HG03521 (cell line): ENCODE results near the gene ANO7.

Experiments used
- ATAC-seq: cut with Tn5 transposase; IDR thresholded peaks from one replicate; pipeline ENCODE4 v1.9.1; 2021; ENCODE audit warnings: mild to moderate bottlenecking, moderate library complexity; ENCODE audit not compliant: unreplicated experiment

Gene ANO7

DNA sequence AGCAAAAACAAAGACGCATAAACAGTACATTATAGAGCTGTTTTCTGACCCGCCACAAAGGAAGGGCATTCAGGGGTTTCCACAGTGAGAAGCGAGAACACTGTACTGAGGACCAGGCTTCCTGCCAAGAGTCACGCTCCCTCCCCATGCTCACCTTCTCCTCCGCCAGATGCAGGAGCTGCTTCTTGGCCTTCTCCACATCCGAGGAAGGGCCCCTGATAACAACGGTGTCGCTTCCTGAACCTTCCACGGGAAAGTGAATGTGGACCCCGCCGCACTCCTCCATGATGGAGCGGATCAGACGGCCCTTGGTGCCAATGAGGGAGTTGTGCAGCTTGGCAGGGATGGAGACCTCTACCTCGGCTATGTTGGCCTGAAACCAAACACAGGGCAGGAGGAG, 53.8 kb downstream of the ANO7 start:
- no peak for ATAC-seq

GRCh38 chr2:241244368-241244767, 55.9 kb downstream of the ANO7 start:
- ATAC-seq = no peak

DNA sequence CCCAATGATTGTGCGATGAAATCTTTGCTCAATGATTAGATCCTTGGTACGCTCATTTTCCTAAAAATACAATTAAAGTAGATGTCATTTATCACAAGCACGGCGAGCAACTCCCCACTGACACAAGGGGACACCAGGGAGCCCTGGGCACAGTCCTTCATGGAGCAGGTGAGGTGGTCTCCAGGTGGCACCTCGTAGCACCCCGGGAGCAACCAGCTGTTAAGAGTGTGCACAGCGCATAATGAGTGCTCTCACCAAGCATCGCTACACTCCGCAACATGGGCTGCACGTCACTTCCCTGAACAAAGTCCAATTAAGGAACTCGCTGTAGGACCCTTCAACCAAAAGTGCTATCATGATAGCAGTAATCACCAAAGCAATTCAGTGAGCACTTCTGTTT, 59.8 kb downstream of the ANO7 start:
- ATAC-seq = no peak

DNA sequence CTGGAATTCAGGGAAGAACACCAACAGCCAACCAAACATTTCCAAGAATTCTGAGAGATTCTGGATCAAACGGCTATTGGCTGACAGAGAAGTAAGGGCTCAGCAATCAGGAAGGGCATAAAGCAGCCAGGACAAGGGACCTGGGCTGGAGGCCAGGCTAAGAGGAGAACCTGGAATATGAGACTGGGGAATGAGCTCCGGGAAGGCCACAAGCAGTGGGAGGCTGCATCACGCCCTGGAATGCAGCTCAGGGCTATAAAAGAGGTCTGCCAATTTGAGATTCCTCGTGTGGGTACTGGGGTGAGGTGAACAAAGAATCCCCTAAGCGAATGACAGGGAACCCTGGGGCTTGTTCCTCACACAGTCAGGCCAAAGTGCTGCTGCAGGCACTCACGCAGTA, 60.4 kb downstream of the ANO7 start:
- ATAC-seq = no peak

GRCh38 chr2:241249654-241250053, 61.2 kb downstream of the ANO7 start:
- no peak for ATAC-seq

DNA sequence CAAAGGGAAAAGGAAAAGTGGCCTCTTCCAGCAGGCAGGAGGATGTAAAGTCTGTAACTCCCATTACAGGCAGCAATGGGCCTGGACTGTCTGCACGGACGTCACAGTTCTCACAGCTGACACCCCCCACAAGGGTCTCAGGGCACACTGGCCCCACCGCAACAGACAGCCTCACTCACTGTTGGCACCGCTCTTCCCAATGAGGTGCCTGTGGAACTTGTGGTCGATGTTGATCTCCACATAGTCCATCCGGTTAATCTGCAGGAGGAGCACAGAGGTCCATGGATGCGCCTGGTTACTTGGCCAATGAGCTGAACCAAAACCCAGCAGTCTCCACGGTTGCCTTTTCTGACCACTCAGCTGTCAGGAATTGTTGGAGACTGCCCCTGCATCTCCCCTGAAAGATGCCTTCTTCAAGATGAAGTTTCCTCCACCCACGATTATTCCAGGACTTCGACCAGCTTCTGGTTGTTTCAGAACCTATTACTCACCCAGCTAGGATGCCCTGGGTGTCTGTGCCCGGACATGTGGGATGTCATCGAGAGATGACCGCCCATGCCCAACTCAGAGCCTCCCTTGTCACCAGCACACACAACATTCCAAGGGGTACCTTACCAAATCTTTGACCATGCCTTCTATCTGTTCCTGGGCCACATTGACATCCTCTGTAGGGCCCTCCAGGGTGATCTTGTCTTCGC, 64.5 kb downstream of the ANO7 start:
- ATAC-seq = no peak

DNA sequence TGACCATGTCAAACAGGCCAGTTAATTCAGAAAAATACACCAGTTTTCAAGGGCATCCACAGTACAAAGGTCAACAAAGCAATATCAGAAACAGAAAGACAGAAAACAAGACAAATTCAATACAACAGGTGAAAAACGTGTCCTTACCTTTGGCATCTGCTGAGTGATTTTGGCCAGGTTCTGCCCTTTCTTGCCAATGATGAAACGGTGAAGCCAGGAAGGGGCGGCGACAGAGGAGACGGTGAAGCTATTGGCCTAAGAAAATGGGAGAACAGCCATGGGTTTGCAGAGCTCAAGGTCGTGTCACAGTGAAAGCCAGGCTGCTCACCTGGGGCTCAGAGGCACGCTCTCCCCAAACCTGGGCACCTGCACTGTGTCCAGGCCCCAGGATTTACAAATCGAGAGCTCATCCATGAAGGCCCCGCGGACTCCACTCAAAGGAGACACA, 66.5 kb downstream of the ANO7 start:
- ATAC-seq = no peak

GRCh38 chr2:241255542-241256167, 67.2 kb downstream of the ANO7 start:
- no peak for ATAC-seq

GRCh38 chr2:241256168-241256545, 67.7 kb downstream of the ANO7 start:
- no peak for ATAC-seq

GRCh38 chr2:241257419-241258032, 69.0 kb downstream of the ANO7 start:
- no peak for ATAC-seq

DNA sequence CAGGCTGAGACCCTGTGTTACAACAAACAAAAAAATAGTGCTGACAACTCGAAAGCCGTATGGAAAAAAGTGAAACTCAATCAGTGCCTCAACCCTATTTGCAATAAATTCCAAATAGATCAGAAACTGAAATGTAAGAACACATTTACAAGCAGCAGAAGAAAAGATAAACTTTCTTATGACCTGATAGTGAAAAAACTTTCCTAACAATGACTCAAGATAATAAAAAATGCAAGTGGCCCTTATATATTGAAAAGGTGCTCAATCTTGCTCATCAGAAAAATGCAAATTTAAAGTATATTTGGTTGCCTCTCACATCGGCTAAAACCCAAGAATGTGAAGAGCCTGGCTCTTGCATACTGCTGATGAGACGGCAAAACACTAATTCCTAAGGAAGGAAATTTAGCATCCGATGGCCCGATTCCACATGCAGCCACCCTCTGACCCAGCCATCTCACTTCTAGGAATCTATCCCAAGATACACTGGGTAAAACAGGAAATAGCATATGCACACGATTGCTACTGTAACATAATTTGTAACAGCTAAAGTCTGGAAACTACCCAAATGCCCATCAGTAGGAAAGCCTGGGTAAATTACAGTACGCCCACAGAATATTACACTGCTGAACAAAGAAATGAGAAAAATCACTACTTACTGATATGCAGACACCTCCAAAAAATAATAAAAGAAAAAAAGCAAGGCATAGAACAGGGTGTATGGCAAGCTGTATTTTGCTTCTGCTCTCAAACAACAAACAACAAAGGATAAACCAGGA, 70.2 kb downstream of the ANO7 start:
- no peak for ATAC-seq

- no peak for ATAC-seq
Measured at GRCh38 chr2:241260911-241261310, 72.4 kb downstream of the ANO7 start.

GRCh38 chr2:241261628-241262027, 73.2 kb downstream of the ANO7 start:
- no peak for ATAC-seq

DNA sequence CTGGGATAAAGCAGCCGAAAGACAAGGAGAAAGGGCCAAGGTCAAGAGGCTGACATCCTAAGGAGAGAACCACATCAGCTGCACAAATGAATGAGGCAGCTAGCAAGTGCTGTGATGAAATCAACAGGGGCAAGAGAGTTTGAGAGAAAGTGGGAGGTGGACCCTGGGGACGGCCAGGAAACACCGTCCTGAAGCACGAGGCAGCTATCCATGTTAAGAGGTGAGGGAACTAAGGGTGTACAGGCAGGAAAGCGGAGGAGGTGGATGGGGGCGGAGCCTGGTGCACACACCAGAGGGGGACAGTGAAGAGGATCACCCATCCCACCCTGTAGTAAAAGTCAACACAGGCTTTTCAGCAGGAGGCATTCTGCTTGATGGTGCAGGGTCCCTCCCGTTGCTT, 74.6 kb downstream of the ANO7 start:
- no peak for ATAC-seq

DNA sequence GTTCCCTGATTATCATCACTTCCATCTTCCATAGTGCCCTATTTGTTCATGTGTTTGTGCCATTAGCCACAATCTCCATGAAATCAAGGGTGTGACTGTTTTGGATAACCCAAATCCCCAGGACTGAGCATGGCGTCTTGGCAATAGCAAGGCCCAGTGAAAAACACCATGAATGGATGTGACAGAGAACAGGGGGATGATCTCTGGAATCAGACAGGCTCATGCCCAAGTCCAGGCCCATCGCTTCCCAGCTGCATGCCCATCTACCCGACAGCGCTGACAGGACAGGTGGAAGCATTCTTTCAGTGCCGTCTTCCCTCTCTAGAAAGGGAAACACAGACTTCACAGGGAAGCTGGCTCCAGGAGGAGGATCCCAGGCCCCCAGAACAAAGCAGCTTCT, 77.0 kb downstream of the ANO7 start:
- no peak for ATAC-seq

DNA sequence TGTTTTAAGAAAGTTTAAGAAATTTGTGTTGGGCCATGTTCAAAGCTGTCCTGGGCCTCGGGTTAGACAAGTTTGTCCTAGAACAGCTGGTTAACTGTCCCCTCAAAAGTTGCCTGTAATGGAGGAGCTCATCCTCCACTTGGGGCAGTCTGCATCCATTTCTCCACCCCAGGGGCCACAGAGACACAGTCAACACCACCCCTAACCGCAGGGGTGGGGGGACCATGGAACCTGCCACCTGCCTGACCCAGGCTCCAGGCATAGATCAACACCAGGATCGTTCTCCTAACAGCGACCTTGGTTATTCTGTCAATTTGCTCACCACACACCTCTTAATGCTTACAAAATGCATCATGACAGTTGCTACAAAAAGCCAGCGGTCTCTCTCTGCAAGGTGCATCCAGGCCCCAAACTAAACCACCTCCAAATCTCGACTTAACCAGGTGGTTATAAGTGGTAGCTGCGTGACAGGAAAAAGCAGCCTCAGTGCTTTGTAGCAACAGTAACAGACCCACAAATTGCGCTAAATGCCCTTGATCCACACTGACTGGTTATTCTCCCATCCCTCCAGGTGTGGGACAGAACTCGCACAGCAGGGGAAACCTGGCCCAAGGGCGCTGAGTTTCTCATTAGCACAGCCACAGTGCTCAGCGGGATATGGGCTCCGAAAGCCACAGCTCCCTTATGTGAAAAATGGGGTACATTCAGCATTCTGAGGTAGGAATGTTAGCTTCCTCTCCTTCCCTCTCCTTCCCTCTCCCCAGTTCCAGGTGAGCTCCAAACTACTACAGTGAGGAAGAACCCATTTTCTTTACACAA, 79.0 kb downstream of the ANO7 start:
- no peak for ATAC-seq

GRCh38 chr2:241268306-241268705, 79.8 kb downstream of the ANO7 start:
- no peak for ATAC-seq

DNA sequence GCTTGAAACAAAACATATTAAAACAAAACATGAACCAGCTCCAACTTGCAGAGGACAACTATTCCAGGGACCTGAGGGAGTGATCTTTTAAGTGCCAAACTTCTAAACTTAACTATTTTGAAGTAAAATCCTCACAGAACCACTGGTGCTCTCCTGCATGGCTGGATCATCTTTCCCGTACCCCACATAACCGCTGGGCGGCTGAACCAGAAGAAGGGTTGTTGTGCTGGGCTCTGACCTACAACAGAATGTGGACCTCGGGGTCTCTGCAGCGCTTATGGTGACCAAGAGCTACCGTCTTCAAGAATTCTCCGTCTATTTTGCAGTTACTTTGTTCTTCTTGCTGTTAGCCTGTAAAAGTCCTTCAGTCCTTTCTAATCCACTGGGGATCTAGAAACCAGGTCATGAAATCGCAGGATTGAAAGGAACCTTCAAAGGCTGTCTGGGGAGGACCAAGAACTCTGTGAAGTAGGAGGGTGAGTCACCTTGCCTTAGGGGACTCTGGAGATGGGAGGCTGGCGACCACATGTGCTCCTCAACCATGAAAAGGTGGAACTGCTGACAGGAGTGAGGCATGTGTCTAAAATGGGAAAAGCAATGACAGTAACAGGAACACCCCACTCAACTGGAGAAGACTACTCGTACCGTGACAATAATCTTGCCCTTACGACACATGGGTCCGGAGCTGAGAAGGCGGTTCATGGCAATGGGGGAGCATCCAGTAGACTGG, 80.4 kb downstream of the ANO7 start:
- no peak for ATAC-seq

DNA sequence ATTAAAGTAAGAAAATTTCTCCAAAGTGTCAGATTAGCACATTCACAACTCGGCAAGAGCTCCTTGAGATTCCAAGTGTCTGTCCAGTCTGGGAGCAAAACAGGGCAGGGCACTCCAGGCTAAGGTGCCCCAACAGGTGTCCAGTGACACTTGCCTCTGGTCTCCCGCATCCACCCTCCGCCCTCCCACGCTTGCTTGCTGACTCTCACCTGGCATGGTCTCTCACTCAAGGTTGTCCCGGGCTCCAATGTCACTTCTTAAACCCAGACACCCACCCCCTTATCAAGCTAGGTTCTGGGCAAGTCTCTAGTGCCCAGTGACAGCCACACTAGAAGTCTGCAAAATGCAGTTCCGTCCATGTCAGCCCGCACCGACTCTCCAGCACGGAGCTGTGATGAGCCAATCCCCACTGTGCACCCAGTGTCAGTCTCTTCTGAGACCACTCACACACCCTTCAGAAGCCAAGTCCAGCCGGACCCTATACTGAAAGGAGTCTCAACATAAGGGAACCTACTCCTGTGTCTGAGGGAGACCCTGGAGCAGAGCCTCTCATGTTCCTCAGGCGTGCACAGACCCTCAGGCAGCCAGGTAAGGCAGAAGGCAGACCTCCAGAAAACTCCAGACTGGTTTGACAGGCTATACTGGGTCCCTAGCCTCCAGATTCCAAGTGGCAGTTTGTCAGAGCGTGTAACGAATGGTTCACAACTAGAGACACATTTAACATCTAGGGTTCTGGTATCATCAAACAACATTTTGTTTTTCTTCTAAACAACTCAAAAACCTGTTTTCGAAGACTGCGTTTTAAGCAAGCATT, 81.4 kb downstream of the ANO7 start:
- ATAC-seq = no peak
